ENCODE data around the gene BBIP1.

The BBIP1 gene

GRCh38 chr10:110881905-110882304, 37.1 kb downstream of the BBIP1 start:
- H3F3A ChIP-seq (ENCODE audit: control insufficient read depth, insufficient read depth) = peaks cover 7% of the 10 kb centered on the region; the same call in 1 of the 2 replicates
- no peaks in the 10 kb centered on the region; the same call in 1 of the 2 replicates for H3K4me1 ChIP-seq (ENCODE audit: control insufficient read depth, low read length)
- H3K9me3 ChIP-seq (ENCODE audit: control insufficient read depth, insufficient read depth, low read length) = no peaks in the 10 kb centered on the region
- peaks cover 6% of the 10 kb centered on the region for H3K79me2 ChIP-seq (ENCODE audit: control insufficient read depth, low read length)
- H3K9me2 ChIP-seq (replicated peaks; ENCODE audit: control insufficient read depth, low read length) = no peaks in the 10 kb centered on the region
- H3K27ac ChIP-seq (ENCODE audit: low read depth, low read length) = no peak overlapping the region
- H3K27me3 ChIP-seq (ENCODE audit: control insufficient read depth, low read length) = no peaks in the 10 kb centered on the region
- H3K36me3 ChIP-seq (ENCODE audit: control insufficient read depth, low read length) = peaks cover 88% of the 10 kb centered on the region
- no peak overlapping the region for H3K4me3 ChIP-seq (ENCODE audit: low read length)
- no peaks in the 10 kb centered on the region for H4K20me1 ChIP-seq (ENCODE audit: control insufficient read depth, insufficient read depth, low read depth, low read length)
- no peak overlapping the region for H3K4me2 ChIP-seq (ENCODE audit: low read length)
- TF ChIP-seq CTCF (IDR thresholded peaks at IDR 0.05; ENCODE audit: low read depth, low read length, poor library complexity, severe bottlenecking) = no peak
- no peak for TF ChIP-seq EZH2phosphoT487 (IDR thresholded peaks at IDR 0.05; ENCODE audit: borderline replicate concordance, low read length)

DNA sequence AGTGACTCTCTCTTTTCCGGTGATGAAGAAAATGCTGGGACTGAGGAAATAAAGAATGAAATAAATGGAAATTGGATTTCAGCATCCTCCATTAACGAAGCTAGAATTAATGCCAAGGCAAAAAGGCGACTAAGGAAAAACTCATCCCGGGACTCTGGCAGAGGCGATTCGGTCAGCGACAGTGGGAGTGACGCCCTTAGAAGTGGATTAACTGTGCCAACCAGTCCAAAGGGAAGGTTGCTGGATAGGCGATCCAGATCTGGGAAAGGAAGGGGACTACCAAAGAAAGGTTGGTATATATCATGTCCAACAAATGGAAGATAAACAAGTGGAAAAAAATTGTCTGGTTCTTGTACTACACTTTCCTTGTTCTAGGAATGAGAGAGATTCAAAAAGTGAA, 37.7 kb downstream of the BBIP1 start:
- H3K4me2 ChIP-seq (ENCODE audit: low read length) = no peak overlapping the region
- no peaks in the 10 kb centered on the region for H4K20me1 ChIP-seq (ENCODE audit: control insufficient read depth, insufficient read depth, low read depth, low read length)
- H3K36me3 ChIP-seq (ENCODE audit: control insufficient read depth, low read length) = peaks cover 90% of the 10 kb centered on the region
- no peak overlapping the region for H3K4me3 ChIP-seq (ENCODE audit: low read length)
- no peaks in the 10 kb centered on the region for H3K27me3 ChIP-seq (ENCODE audit: control insufficient read depth, low read length)
- no peaks in the 10 kb centered on the region for H3K9me2 ChIP-seq (replicated peaks; ENCODE audit: control insufficient read depth, low read length)
- peaks cover 7% of the 10 kb centered on the region; the same call in 1 of the 2 replicates for H3F3A ChIP-seq (ENCODE audit: control insufficient read depth, insufficient read depth)
- H3K27ac ChIP-seq (ENCODE audit: low read depth, low read length) = no peak overlapping the region
- no peak for TF ChIP-seq CTCF (IDR thresholded peaks at IDR 0.05; ENCODE audit: low read depth, low read length, poor library complexity, severe bottlenecking)
- TF ChIP-seq EZH2phosphoT487 (IDR thresholded peaks at IDR 0.05; ENCODE audit: borderline replicate concordance, low read length) = no peak
- H3K79me2 ChIP-seq (ENCODE audit: control insufficient read depth, low read length) = peaks cover 6% of the 10 kb centered on the region
- no peaks in the 10 kb centered on the region for H3K9me3 ChIP-seq (ENCODE audit: control insufficient read depth, insufficient read depth, low read length)
- H3K4me1 ChIP-seq (ENCODE audit: control insufficient read depth, low read length) = no peaks in the 10 kb centered on the region; the same call in 1 of the 2 replicates

- no peaks in the 10 kb centered on the region for H3K9me2 ChIP-seq (replicated peaks; ENCODE audit: control insufficient read depth, low read length)
- peaks cover 10% of the 10 kb centered on the region for H3K4me1 ChIP-seq (ENCODE audit: control insufficient read depth, low read length)
- no peak for TF ChIP-seq CTCF (IDR thresholded peaks at IDR 0.05; ENCODE audit: low read depth, low read length, poor library complexity, severe bottlenecking)
- TF ChIP-seq EZH2phosphoT487 (IDR thresholded peaks at IDR 0.05; ENCODE audit: borderline replicate concordance, low read length) = no peak
- H3K27ac ChIP-seq (ENCODE audit: low read depth, low read length) = no peak overlapping the region
- no peak overlapping the region for H3K4me2 ChIP-seq (ENCODE audit: low read length)
- no peak overlapping the region for H3K4me3 ChIP-seq (ENCODE audit: low read length)
- peaks cover 18% of the 10 kb centered on the region for H3K79me2 ChIP-seq (ENCODE audit: control insufficient read depth, low read length)
- peaks cover 7% of the 10 kb centered on the region; the same call in 1 of the 2 replicates for H3F3A ChIP-seq (ENCODE audit: control insufficient read depth, insufficient read depth)
- H3K27me3 ChIP-seq (ENCODE audit: control insufficient read depth, low read length) = no peaks in the 10 kb centered on the region
- no peaks in the 10 kb centered on the region for H3K9me3 ChIP-seq (ENCODE audit: control insufficient read depth, insufficient read depth, low read length)
- no peaks in the 10 kb centered on the region for H4K20me1 ChIP-seq (ENCODE audit: control insufficient read depth, insufficient read depth, low read depth, low read length)
- H3K36me3 ChIP-seq (ENCODE audit: control insufficient read depth, low read length) = peaks cover 90% of the 10 kb centered on the region
These were observed 39.0 kb downstream of the BBIP1 start for GRCh38 chr10:110880012-110880411.
